Smooth muscle cell (in vitro differentiated cells): ENCODE measurements around the gene FGF6. TPM values are rescaled to one million over a fixed set of nuclear protein-coding genes. Genes with fewer than 3 reads are reported as not detected.

Experiments used
- DNase-seq: peaks from one replicate; lab custom pipeline; 2025; ENCODE audit not compliant: unreplicated experiment; lab: John Stamatoyannopoulos, UW
- H2AFZ ChIP-seq: fragments of 200-600 bp; sonication (generic); 2 replicates; pipeline ENCODE4 v1.6.0; 2016; ENCODE audit warnings: antibody characterized with exemption, low read depth, mild to moderate bottlenecking
- H3F3A ChIP-seq: fragments of 200-600 bp; sonication (generic); 2 replicates; pipeline ENCODE4 v1.6.0; 2017; ENCODE audit warnings: antibody characterized with exemption, low read depth
- H3K27ac ChIP-seq: fragments of 200-600 bp; sonication (generic); 2 replicates; pipeline ENCODE4 v1.5.1; 2016; ENCODE audit warnings: low read depth, mild to moderate bottlenecking
- H3K27me3 ChIP-seq: fragments of 200-600 bp; sonication (generic); 2 replicates; pipeline ENCODE4 v1.6.1; 2016; ENCODE audit warnings: low read depth, mild to moderate bottlenecking
- H3K36me3 ChIP-seq: fragments of 200-600 bp; sonication (generic); 2 replicates; pipeline ENCODE4 v1.5.1; 2016; ENCODE audit warnings: low read depth
- H3K4me1 ChIP-seq: fragments of 200-600 bp; sonication (generic); 2 replicates; pipeline ENCODE4 v1.5.1; 2016; ENCODE audit warnings: low read depth
- H3K4me2 ChIP-seq: fragments of 200-600 bp; sonication (generic); 2 replicates; pipeline ENCODE4 v1.6.0; 2016; ENCODE audit warnings: mild to moderate bottlenecking
- H3K4me3 ChIP-seq: fragments of 200-600 bp; sonication (generic); 2 replicates; pipeline ENCODE4 v1.5.1; 2016; ENCODE audit warnings: mild to moderate bottlenecking
- H3K79me2 ChIP-seq: fragments of 200-600 bp; sonication (generic); 2 replicates; pipeline ENCODE4 v1.6.0; 2016; ENCODE audit warnings: low read depth, mild to moderate bottlenecking
- H3K9ac ChIP-seq: fragments of 200-600 bp; sonication (generic); 2 replicates; pipeline ENCODE4 v1.6.0; 2016; ENCODE audit warnings: low read depth
- H3K9me3 ChIP-seq: fragments of 200-600 bp; sonication (generic); replicated peaks from 2 replicates; pipeline ENCODE4 v1.5.1; 2016; ENCODE audit warnings: low read depth
- H4K20me1 ChIP-seq: fragments of 200-600 bp; sonication (generic); 2 replicates; pipeline ENCODE4 v1.6.0; 2016; ENCODE audit warnings: low read depth
- CTCF ChIP-seq: fragments of 200-600 bp; sonication (generic); IDR thresholded peaks from 2 replicates; pipeline ENCODE4 v1.5.1; 2017; ENCODE audit warnings: borderline replicate concordance, mild to moderate bottlenecking, antibody characterized with exemption; ENCODE audit not compliant: insufficient read depth, poor library complexity, severe bottlenecking
- WGBS: methylation state at CpG from one replicate; pipeline ENCODE4 v1.1.7; 2016; ENCODE audit warnings: low lambda C conversion rate; 5-methylcytosine and 5-hydroxymethylcytosine counted together
- polyA plus RNA-seq: library from polyadenylated mRNA; unstranded; fragments of >200 nt; fragmentation: Nextera tagmentation; extraction: Ambion mirVana; gene quantifications from 2 replicates; pipeline ENCODE4 v1.2.1, GENCODE V29; 2016
- total RNA-seq: library from RNA; depleted of rRNA; stranded (reverse); fragments of >200 nt; gene quantifications from 2 replicates; pipeline ENCODE4 v1.2.3, GENCODE V29; 2014

Gene FGF6
- total and polyA plus RNA-seq, 2 experiments from 2014 or later: not detected

GRCh38 chr12:4448943-4449850 is 3.6 kb upstream of the FGF6 start:
- Histone ChIP-seq H2AFZ (no peak overlapping the region), H4K20me1 (no peaks in the 10 kb centered on the region), H3K27ac (no peak overlapping the region), H3K36me3 (no peaks in the 10 kb centered on the region), H3K4me3 (no peak overlapping the region), H3K9ac (no peak overlapping the region), H3K27me3 (no peaks in the 10 kb centered on the region), H3K79me2 (no peaks in the 10 kb centered on the region), H3K4me2 (no peak overlapping the region), H3K9me3 (no peaks in the 10 kb centered on the region), H3F3A (no peaks in the 10 kb centered on the region), H3K4me1 (peaks cover 18% of the 10 kb centered on the region)
- WGBS: 94% methylated on average over 9 of the region's 9 CpGs
- no peak for TF ChIP-seq CTCF
- no peak for DNase-seq

GRCh38 chr12:4448371-4448940 is 2.8 kb upstream of the FGF6 start:
- H3F3A ChIP-seq: no peaks in the 10 kb centered on the region
- H2AFZ ChIP-seq: no peak overlapping the region
- H3K36me3 ChIP-seq: no peaks in the 10 kb centered on the region
- WGBS: 91% methylated on average over 6 of the region's 6 CpGs
- peaks cover 18% of the 10 kb centered on the region for H3K4me1 ChIP-seq
- H4K20me1 ChIP-seq: no peaks in the 10 kb centered on the region
- no peaks in the 10 kb centered on the region for H3K27me3 ChIP-seq
- no peak overlapping the region for H3K9ac ChIP-seq
- H3K27ac ChIP-seq: no peak overlapping the region
- no peak for TF ChIP-seq CTCF
- H3K79me2 ChIP-seq: no peaks in the 10 kb centered on the region
- H3K4me2 ChIP-seq: no peak overlapping the region
- no peaks in the 10 kb centered on the region for H3K9me3 ChIP-seq
- no peak for DNase-seq
- H3K4me3 ChIP-seq: no peak overlapping the region

GRCh38 chr12:4447151-4447550 is 1.5 kb upstream of the FGF6 start:
- 97% methylated on average over 3 of the region's 3 CpGs for WGBS
- Histone ChIP-seq H3F3A (no peaks in the 10 kb centered on the region), H3K9ac (no peak overlapping the region), H4K20me1 (no peaks in the 10 kb centered on the region), H3K4me1 (peaks cover 19% of the 10 kb centered on the region), H3K4me2 (no peak overlapping the region), H3K4me3 (no peak overlapping the region), H3K27ac (no peak overlapping the region), H3K36me3 (no peaks in the 10 kb centered on the region), H3K9me3 (no peaks in the 10 kb centered on the region), H3K27me3 (no peaks in the 10 kb centered on the region), H2AFZ (no peak overlapping the region), H3K79me2 (no peaks in the 10 kb centered on the region)
- no peak for DNase-seq
- TF ChIP-seq CTCF: no peak
